Activated T-cell treated with anti-CD3 and anti-CD28 coated beads for 4 hours (primary cell): ENCODE measurements around the gene OGDHL.
"Not testable (repeated sequence)": the region's sequence is repeated elsewhere in the genome, so short reads cannot be mapped to it uniquely, and the experiment has no call there.

ENCODE experiments used
- DNase-seq: peaks from one replicate; pipeline ENCODE4 v3.0.0-alpha.2; 2020

The OGDHL gene

GRCh38 chr10:49754951-49755350 lies 7.2 kb downstream of the OGDHL start:
- not testable (repeated sequence) for DNase-seq

- no peak for DNase-seq
Measured at GRCh38 chr10:49752584-49752983, 9.5 kb downstream of the OGDHL start.

GRCh38 chr10:49751636-49752510 lies 10.2 kb downstream of the OGDHL start:
- DNase-seq = no peak

GRCh38 chr10:49751216-49751615 lies 10.9 kb downstream of the OGDHL start:
- no peak for DNase-seq

- no peak for DNase-seq
Measured at GRCh38 chr10:49750546-49750945, 11.6 kb downstream of the OGDHL start.

GRCh38 chr10:49749556-49750491 lies 12.3 kb downstream of the OGDHL start:
- no peak for DNase-seq

- DNase-seq = no peak
Measured at GRCh38 chr10:49749144-49749543, 13.0 kb downstream of the OGDHL start.

GRCh38 chr10:49748006-49748405 lies 14.1 kb downstream of the OGDHL start:
- no peak for DNase-seq

- DNase-seq = no peak
Measured at GRCh38 chr10:49747303-49747646, 14.8 kb downstream of the OGDHL start.

- no peak for DNase-seq
Measured at GRCh38 chr10:49746626-49747302, 15.4 kb downstream of the OGDHL start.

- DNase-seq = no peak
Measured at GRCh38 chr10:49745756-49746155, 16.4 kb downstream of the OGDHL start.

GRCh38 chr10:49744924-49745605 lies 17.1 kb downstream of the OGDHL start:
- DNase-seq = no peak

- no peak for DNase-seq
Measured at GRCh38 chr10:49744091-49744685, 17.9 kb downstream of the OGDHL start.

- no peak for DNase-seq
Measured at GRCh38 chr10:49743464-49744075, 18.6 kb downstream of the OGDHL start.

GRCh38 chr10:49742683-49743463 lies 19.2 kb downstream of the OGDHL start:
- no peak for DNase-seq

- DNase-seq = no peak
Measured at GRCh38 chr10:49741108-49741995, 20.8 kb downstream of the OGDHL start.

GRCh38 chr10:49740346-49741107 lies 21.6 kb downstream of the OGDHL start:
- no peak for DNase-seq

- DNase-seq = no peak
Measured at GRCh38 chr10:49739426-49739825, 22.7 kb downstream of the OGDHL start.
